AG09309 (cell line): Measurements from ENCODE around the gene AHRR.
"Not testable (repeated sequence)": the region's sequence is repeated elsewhere in the genome, so short reads cannot be mapped to it uniquely, and the experiment has no call there.

Experiments used
- DNase-seq: peaks from one replicate; pipeline ENCODE4 v3.0.0-alpha.2; 2010; ENCODE audit warnings: low read depth
- H3K4me3 ChIP-seq: 2 replicates; pipeline ENCODE4 v1.5.1; 2011; ENCODE audit warnings: mild to moderate bottlenecking, low read depth, low read length, moderate library complexity; ENCODE audit not compliant: control insufficient read depth
- TF ChIP-seq, protein P1 (sequence below): IDR thresholded peaks from 2 replicates; pipeline ENCODE4 v1.5.1; 2011; ENCODE audit warnings: mild to moderate bottlenecking, low read depth, low read length, inconsistent platforms; ENCODE audit not compliant: insufficient read depth, control insufficient read depth; ENCODE audit errors: missing control alignments

AHRR gene

DNA sequence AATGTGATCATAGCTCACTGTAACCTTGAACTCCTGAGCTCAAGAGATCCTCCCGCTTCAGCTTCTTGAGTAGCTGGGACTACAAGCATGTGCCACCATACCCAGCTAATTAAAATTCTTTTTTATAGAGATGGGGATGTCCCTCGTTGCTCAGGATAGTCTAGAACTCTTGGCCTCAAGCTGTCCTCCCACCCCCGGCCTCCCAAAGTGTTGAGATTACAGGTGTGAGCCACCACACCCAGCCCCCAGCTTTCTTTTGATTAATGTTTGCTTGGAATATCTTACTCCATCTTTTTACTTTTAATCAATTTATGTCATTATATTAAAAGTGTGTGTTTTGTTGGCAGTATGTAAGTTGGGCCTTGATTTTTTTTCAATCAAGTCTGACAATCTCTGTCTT lies 62.1 kb downstream of the AHRR start:
- DNase-seq = no peak
- H3K4me3 ChIP-seq = no peak overlapping the region
- TF ChIP-seq, protein P1, sequence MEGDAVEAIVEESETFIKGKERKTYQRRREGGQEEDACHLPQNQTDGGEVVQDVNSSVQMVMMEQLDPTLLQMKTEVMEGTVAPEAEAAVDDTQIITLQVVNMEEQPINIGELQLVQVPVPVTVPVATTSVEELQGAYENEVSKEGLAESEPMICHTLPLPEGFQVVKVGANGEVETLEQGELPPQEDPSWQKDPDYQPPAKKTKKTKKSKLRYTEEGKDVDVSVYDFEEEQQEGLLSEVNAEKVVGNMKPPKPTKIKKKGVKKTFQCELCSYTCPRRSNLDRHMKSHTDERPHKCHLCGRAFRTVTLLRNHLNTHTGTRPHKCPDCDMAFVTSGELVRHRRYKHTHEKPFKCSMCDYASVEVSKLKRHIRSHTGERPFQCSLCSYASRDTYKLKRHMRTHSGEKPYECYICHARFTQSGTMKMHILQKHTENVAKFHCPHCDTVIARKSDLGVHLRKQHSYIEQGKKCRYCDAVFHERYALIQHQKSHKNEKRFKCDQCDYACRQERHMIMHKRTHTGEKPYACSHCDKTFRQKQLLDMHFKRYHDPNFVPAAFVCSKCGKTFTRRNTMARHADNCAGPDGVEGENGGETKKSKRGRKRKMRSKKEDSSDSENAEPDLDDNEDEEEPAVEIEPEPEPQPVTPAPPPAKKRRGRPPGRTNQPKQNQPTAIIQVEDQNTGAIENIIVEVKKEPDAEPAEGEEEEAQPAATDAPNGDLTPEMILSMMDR = no peak

DNA sequence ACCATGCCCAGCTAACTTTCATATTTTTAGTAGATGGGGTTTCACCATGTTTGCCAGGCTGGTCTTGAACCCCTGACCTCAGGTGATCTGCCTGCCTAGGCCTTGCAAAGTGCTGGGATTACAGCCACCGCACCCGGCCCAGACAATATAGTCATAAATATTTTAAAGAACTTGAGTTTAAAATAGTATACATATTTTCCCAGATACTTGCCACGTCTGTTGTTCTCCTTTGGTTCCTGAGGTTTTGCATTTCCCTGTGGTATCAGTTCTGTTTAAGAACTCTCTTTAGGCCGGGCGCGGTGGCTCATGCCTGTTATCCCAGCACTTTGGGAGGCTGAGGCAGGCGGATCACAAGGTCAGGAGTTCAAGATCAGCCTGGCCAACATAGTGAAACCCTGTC lies 63.1 kb downstream of the AHRR start:
- not testable (repeated sequence) for H3K4me3 ChIP-seq, DNase-seq

- DNase-seq = no peak
- TF ChIP-seq, protein P1 = no peak
- H3K4me3 ChIP-seq = no peak overlapping the region
Observed at GRCh38 chr5:385321-385720, 63.8 kb downstream of the AHRR start.

DNA sequence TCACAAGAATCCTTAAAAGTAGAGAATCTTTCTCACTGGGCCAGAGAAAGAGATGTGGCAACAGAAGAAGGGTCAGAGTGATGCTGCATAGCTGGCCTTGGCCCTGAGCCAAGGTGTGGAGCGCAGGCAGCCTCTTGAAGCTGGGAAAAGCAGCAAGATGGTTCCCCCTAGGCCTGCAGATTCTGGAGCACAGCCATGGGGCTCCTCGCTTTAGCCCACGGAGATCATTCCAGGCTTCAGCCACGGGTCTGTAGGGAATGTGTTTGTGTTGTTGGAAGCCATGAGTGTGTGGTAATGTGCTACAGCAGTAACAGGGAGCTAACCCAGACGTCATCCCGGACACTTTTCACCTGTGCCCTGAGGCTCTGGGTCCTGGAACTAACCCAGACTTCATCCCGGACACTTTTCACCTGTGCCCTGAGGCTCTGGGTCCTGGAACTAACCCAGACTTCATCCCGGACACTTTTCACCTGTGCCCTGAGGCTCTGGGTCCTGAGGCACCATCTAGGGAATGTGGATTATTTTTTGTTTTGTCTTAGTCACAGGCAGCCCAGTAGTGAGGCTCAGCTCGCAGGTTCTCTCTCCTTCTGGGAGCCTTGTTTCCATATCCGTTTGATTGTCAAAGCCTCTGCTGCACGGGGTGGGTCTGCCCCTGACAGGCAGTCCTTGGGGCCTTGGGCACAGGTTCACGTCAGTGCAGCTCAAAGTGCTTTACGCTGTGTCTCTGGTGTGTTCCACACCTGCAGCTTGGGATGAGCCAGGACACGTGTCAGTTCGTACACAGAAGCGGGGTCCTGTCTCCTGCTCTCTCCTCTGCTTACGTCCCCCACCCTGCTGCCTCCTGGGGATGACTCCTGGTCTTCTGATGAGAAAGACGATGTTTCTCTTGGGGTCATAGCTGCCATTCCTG lies 65.2 kb downstream of the AHRR start:
- TF ChIP-seq, protein P1 = no peak
- no peak overlapping the region for H3K4me3 ChIP-seq
- no peak for DNase-seq

DNA sequence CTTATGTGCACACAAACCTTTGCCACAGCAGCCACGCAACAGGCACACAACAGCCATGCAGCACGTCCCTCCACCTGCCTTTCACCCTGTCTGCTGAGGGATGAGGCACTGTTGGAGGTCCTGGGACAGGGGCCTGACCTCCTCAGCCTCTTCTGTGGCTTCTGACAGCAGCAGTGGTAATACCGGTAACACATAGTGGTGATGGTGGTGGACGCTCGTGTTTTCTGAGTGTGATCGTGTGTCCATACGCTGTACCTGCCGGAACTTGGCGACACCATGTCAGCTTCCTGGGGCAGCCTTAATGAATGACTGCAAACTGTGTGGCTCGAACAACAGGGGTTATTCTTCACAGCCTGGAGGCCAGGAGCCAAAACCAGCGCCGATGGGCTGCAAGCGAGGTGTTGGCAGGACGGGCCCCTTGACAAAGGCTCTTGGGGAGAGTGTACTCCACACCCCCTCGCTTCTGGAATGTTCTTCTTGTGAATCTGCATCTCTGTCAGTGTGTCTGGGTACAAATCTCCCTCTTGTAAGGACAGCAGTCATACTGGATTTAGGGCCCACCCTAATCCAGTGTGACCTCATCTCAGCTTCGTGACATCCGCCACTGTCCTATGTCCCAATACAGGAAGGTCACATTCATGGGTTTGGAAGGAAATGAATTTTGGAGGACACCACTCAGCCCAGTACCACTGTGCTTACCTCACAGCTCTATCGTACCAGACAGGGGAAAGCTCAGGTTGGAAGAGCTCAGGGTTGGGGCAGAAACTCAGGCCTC lies 66.2 kb downstream of the AHRR start:
- no peak for DNase-seq
- TF ChIP-seq, protein P1 = no peak
- H3K4me3 ChIP-seq = no peak overlapping the region

- no peak overlapping the region for H3K4me3 ChIP-seq
- TF ChIP-seq, protein P1 = no peak
- no peak for DNase-seq
Observed at GRCh38 chr5:388266-389196, 67.0 kb downstream of the AHRR start.
